ENCODE measurements around the gene TMEM18. TPM values are rescaled to one million over a fixed set of nuclear protein-coding genes. Genes with fewer than 3 reads are reported as not detected.

The TMEM18 gene
- total and polyA plus RNA-seq, 9 of the 15 experiments (the other 6 are each of a cell fraction or from before 2014, with no cell fraction given) = 12.8 to 55.9 (median 21.8) TPM

- H3K4me2 ChIP-seq (ENCODE audit: insufficient read depth, low read length) = no peak overlapping the region
- no peak for FAIRE-seq
- H3K9ac ChIP-seq (ENCODE audit: insufficient read depth in 1 of 2, low read depth in 2 of 2, low read length in 2 of 2) = no peak overlapping the region
- ChIA-PET POLR2A (no interaction called here), CTCF (ENCODE audit: low intra/inter-chr PET ratio) (no interaction called here)
- in situ Hi-C loops (cut with MboI) = no loop called here
- BruUV-seq (replicated peaks) = no TSS peak
- ATAC-seq = no peak
- H2AFZ ChIP-seq (ENCODE audit: low read depth, low read length) = no peak overlapping the region
- H3K27ac ChIP-seq (ENCODE audit: extremely low read depth, low read depth, low read length) = no peak overlapping the region
- no peaks in the 10 kb centered on the region for H3K79me2 ChIP-seq (ENCODE audit: control insufficient read depth, insufficient read depth, low read length)
- H3K27me3 ChIP-seq (ENCODE audit: control insufficient read depth in 2 of 2, insufficient read depth in 2 of 2, low read length in 2 of 2) = peaks cover 49 to 87% of the 10 kb centered on the region in 2 experiments
- no peaks in the 10 kb centered on the region for H3K9me3 ChIP-seq (replicated peaks; ENCODE audit: control insufficient read depth, insufficient read depth, low read depth, low read length)
- H3K9me1 ChIP-seq (ENCODE audit: control insufficient read depth, insufficient read depth, low read length) = no peaks in the 10 kb centered on the region
- WGBS (ENCODE audit: insufficient coverage, low coverage, missing lambda C conversion rate) = 2% methylated on average over 14 of the region's 14 CpGs
- peaks cover 9% of the 10 kb centered on the region; the same call in 1 of the 2 replicates for H4K20me1 ChIP-seq (replicated peaks; ENCODE audit: control insufficient read depth, insufficient read depth, low read length)
- TF ChIP-seq RB1 (IDR thresholded peaks at IDR 0.05; ENCODE audit: low read depth) = no peak
- no peak for TF ChIP-seq ASH1L (IDR thresholded peaks at IDR 0.05; ENCODE audit: borderline replicate concordance, low read depth, partially characterized antibody)
- no peak for TF ChIP-seq GATA2 (CRISPR knock-in tag; IDR thresholded peaks at IDR 0.05)
- TF ChIP-seq ADNP (tag; IDR thresholded peaks at IDR 0.05) = no peak
- TF ChIP-seq TAF9B (IDR thresholded peaks at IDR 0.05; ENCODE audit: partially characterized antibody) = no peak
- no peak for TF ChIP-seq ARID2 (IDR thresholded peaks at IDR 0.05)
- TF ChIP-seq CEBPG (CRISPR knock-in tag; IDR thresholded peaks at IDR 0.05) = no peak
- no peak for TF ChIP-seq CEBPG (tag; conservative IDR thresholded peaks at IDR 0.05 in 1 of 2, IDR thresholded peaks at IDR 0.05 in 1 of 2)
- no peak for TF ChIP-seq ZNF77 (CRISPR knock-in tag; IDR thresholded peaks at IDR 0.05)
- TF ChIP-seq CCAR2 (IDR thresholded peaks at IDR 0.05; ENCODE audit: low read depth, low read length) = no peak
- TF ChIP-seq PHB (CRISPR knock-in tag; IDR thresholded peaks at IDR 0.05) = no peak
- no peak for TF ChIP-seq THRAP3 (IDR thresholded peaks at IDR 0.05; ENCODE audit: borderline replicate concordance)
- TF ChIP-seq SNIP1 (IDR thresholded peaks at IDR 0.05; ENCODE audit: low read depth) = no peak
- TF ChIP-seq TOE1 (IDR thresholded peaks at IDR 0.05; ENCODE audit: borderline replicate concordance) = no peak
- no peak for TF ChIP-seq TOE1 (CRISPR knock-in tag; IDR thresholded peaks at IDR 0.05; ENCODE audit: borderline replicate concordance, low read depth)
- no peak for TF ChIP-seq YY1 (IDR thresholded peaks at IDR 0.05; ENCODE audit: borderline replicate concordance in 1 of 3, control insufficient read depth in 1 of 3, extremely low read depth in 1 of 3, insufficient read depth in 3 of 3, insufficient read length in 1 of 3, insufficient replicate concordance in 2 of 3, low read depth in 1 of 3, low read length in 2 of 3)
- TF ChIP-seq HNRNPUL1 (IDR thresholded peaks at IDR 0.05; ENCODE audit: low read length) = no peak
- TF ChIP-seq ESRRB (CRISPR knock-in tag; IDR thresholded peaks at IDR 0.05; ENCODE audit: borderline replicate concordance) = no peak
- no peak for TF ChIP-seq MYC (IDR thresholded peaks at IDR 0.05; ENCODE audit: low read depth, low read length)
- TF ChIP-seq MYC (CRISPR knock-in tag; IDR thresholded peaks at IDR 0.05; ENCODE audit: borderline replicate concordance, low read depth) = no peak
- TF ChIP-seq MLLT1 (IDR thresholded peaks at IDR 0.05) = no peak
- no peak for TF ChIP-seq DMBX1 (CRISPR knock-in tag; IDR thresholded peaks at IDR 0.05; ENCODE audit: borderline replicate concordance)
- no peak for DNase-seq (ENCODE audit: extremely low read depth in 1 of 4, low spot score in 3 of 4)
- H3K36me3 ChIP-seq (ENCODE audit: control insufficient read depth, insufficient read depth, low read length) = no peaks in the 10 kb centered on the region
- intact Hi-C loops (cut with micrococcal nuclease) = no loop called here
- no peak overlapping the region for H3K4me3 ChIP-seq
- peaks cover 0 to 4% of the 10 kb centered on the region in 2 experiments; a peak in 2 of 5 replicates for H3K4me1 ChIP-seq (replicated peaks in 1 of 2; ENCODE audit: control insufficient read depth in 2 of 2, insufficient read depth in 2 of 2, low read length in 2 of 2)
Measured at GRCh38 chr2:651951-652373, 25.2 kb downstream of the TMEM18 start.

Measured in K562 (cell line).